H9 (cell line): ENCODE data around the gene MORN1. TPM values are rescaled to one million over a fixed set of nuclear protein-coding genes. Genes with fewer than 3 reads are reported as not detected.

Source experiments
- DNase-seq: peaks from one replicate; pipeline ENCODE4 v3.0.0-alpha.2; 2017
- H2AFZ ChIP-seq: one replicate; pipeline ENCODE4 v1.6.1; 2013; ENCODE audit warnings: mild to moderate bottlenecking, low read length, control low read depth, moderate library complexity
- H2AK5ac ChIP-seq: 2 replicates; pipeline ENCODE4 v1.6.1; 2013; ENCODE audit warnings: low read length, control low read depth, mixed read lengths; ENCODE audit not compliant: insufficient read length
- H2BK120ac ChIP-seq: one replicate; pipeline ENCODE4 v1.6.1; 2013; ENCODE audit warnings: low read depth, mild to moderate bottlenecking, low read length, control low read depth, inconsistent platforms; ENCODE audit not compliant: poor library complexity, severe bottlenecking
- H2BK12ac ChIP-seq: 2 replicates; pipeline ENCODE4 v1.6.1; 2013; ENCODE audit warnings: low read length, control low read depth, mixed read lengths, low read depth; ENCODE audit not compliant: insufficient read length
- H2BK15ac ChIP-seq: 2 replicates; pipeline ENCODE4 v1.6.1; 2013; ENCODE audit warnings: low read depth, low read length, control low read depth
- H2BK20ac ChIP-seq: one replicate; pipeline ENCODE4 v1.6.1; 2013; ENCODE audit warnings: low read depth, mild to moderate bottlenecking, low read length, control low read depth, inconsistent platforms; ENCODE audit not compliant: poor library complexity, severe bottlenecking
- H2BK5ac ChIP-seq: 2 replicates; pipeline ENCODE4 v1.6.1; 2013; ENCODE audit warnings: low read length, control low read depth, mixed read lengths; ENCODE audit not compliant: insufficient read length
- H3K14ac ChIP-seq: 2 replicates; pipeline ENCODE4 v1.6.1; 2013; ENCODE audit warnings: low read length, control low read depth; ENCODE audit not compliant: insufficient read depth
- H3K18ac ChIP-seq: 2 replicates; pipeline ENCODE4 v1.6.1; 2013; ENCODE audit warnings: low read depth, mild to moderate bottlenecking, mixed read lengths, low read length, control low read depth; ENCODE audit not compliant: insufficient read length
- H3K23ac ChIP-seq: 2 replicates; pipeline ENCODE4 v1.6.1; 2013; ENCODE audit warnings: low read length, control low read depth, mixed read lengths, low read depth; ENCODE audit not compliant: insufficient read length
- H3K23me2 ChIP-seq: 2 replicates; pipeline ENCODE4 v1.6.1; 2013; ENCODE audit warnings: low read depth, mild to moderate bottlenecking, mixed read lengths, low read length, control low read depth; ENCODE audit not compliant: insufficient read length, poor library complexity, severe bottlenecking
- H3K27ac ChIP-seq: 2 replicates; pipeline ENCODE4 v1.5.1; 2013; ENCODE audit warnings: low read length, control low read depth, mixed read lengths, low read depth; ENCODE audit not compliant: insufficient read length
- H3K27me3 ChIP-seq: 2 replicates; pipeline ENCODE4 v1.6.1; 2013; ENCODE audit warnings: low read length, control low read depth, inconsistent platforms; ENCODE audit not compliant: insufficient read depth
- H3K4ac ChIP-seq: 2 replicates; pipeline ENCODE4 v1.6.1; 2013; ENCODE audit warnings: low read depth, mild to moderate bottlenecking, control low read depth, inconsistent platforms, low read length, moderate library complexity
- H3K4me1 ChIP-seq: 2 replicates; pipeline ENCODE4 v1.6.1; 2013; ENCODE audit warnings: low read length, control low read depth, inconsistent platforms; ENCODE audit not compliant: insufficient read depth
- H3K4me2 ChIP-seq: 2 replicates; pipeline ENCODE4 v1.6.1; 2013; ENCODE audit warnings: low read length, control low read depth, mixed read lengths; ENCODE audit not compliant: insufficient read length, insufficient read depth
- H3K56ac ChIP-seq: 2 replicates; pipeline ENCODE4 v1.6.1; 2013; ENCODE audit warnings: low read depth, mild to moderate bottlenecking, mixed read lengths, low read length, control low read depth; ENCODE audit not compliant: insufficient read length
- H3K79me1 ChIP-seq: 2 replicates; pipeline ENCODE4 v1.6.1; 2013; ENCODE audit warnings: low read depth, mild to moderate bottlenecking, moderate library complexity, low read length, control low read depth, inconsistent platforms; ENCODE audit not compliant: insufficient read depth, poor library complexity, severe bottlenecking
- H3K79me2 ChIP-seq: 2 replicates; pipeline ENCODE4 v1.6.1; 2013; ENCODE audit warnings: low read length, control low read depth, inconsistent platforms; ENCODE audit not compliant: insufficient read depth
- H3K9ac ChIP-seq: 2 replicates; pipeline ENCODE4 v1.6.1; 2013; ENCODE audit warnings: low read length, control low read depth, mixed read lengths; ENCODE audit not compliant: insufficient read length; ENCODE audit errors: extremely low read depth
- H3K9me3 ChIP-seq: one replicate; pipeline ENCODE4 v1.6.1; 2013; ENCODE audit warnings: low read depth, low read length, inconsistent platforms; ENCODE audit not compliant: control insufficient read depth
- H3T11ph ChIP-seq: one replicate; pipeline ENCODE4 v1.6.1; 2013; ENCODE audit warnings: mild to moderate bottlenecking, low read length, control low read depth, inconsistent platforms
- H4K20me1 ChIP-seq: one replicate; pipeline ENCODE4 v1.6.1; 2013; ENCODE audit not compliant: control insufficient read depth, insufficient read length, insufficient read depth
- H4K5ac ChIP-seq: 2 replicates; pipeline ENCODE4 v1.6.1; 2013; ENCODE audit warnings: low read depth, mild to moderate bottlenecking, mixed read lengths, low read length, control low read depth; ENCODE audit not compliant: insufficient read length
- H4K8ac ChIP-seq: replicated peaks from 2 replicates; pipeline ENCODE4 v1.6.1; 2013; ENCODE audit warnings: low read length, control low read depth, mixed read lengths, low read depth; ENCODE audit not compliant: insufficient read length
- H4K91ac ChIP-seq: 2 replicates; pipeline ENCODE4 v1.6.1; 2013; ENCODE audit warnings: low read depth, mild to moderate bottlenecking, moderate library complexity, mixed read lengths, low read length, control low read depth; ENCODE audit not compliant: insufficient read length
- H3K27ac Mint-ChIP-seq, 3 experiments: 2 replicates in 2 of 3; 3 replicates in 1 of 3; pipeline ENCODE4 v1.8.0; 2020 to 2021; ENCODE audit warnings: mixed read lengths in 3 of 3, mild to moderate bottlenecking in 1 of 3, moderate library complexity in 1 of 3
- H3K27me3 Mint-ChIP-seq: 2 replicates; pipeline ENCODE4 v1.8.0; 2021; ENCODE audit warnings: low read depth, mild to moderate bottlenecking, moderate library complexity, mixed read lengths
- H3K36me3 Mint-ChIP-seq, 3 experiments: 2 replicates in 2 of 3; 3 replicates in 1 of 3; pipeline ENCODE4 v1.8.0; 2020 to 2021; ENCODE audit warnings: low read depth in 3 of 3, mixed read lengths in 3 of 3; ENCODE audit not compliant: insufficient read depth in 1 of 3
- H3K4me1 Mint-ChIP-seq, 2 experiments: 2 replicates each; pipeline ENCODE4 v1.8.0; 2020; ENCODE audit warnings: mixed read lengths in 2 of 2
- H3K4me3 Mint-ChIP-seq, 2 experiments: 2 replicates in 1 of 2; 3 replicates in 1 of 2; pipeline ENCODE4 v1.8.0; 2020 to 2021; ENCODE audit warnings: mild to moderate bottlenecking in 2 of 2, mixed read lengths in 2 of 2, moderate library complexity in 1 of 2
- H3K9me3 Mint-ChIP-seq, 2 experiments: 2 replicates in 1 of 2; 3 replicates in 1 of 2; pipeline ENCODE4 v1.8.0; 2020; ENCODE audit warnings: mild to moderate bottlenecking in 2 of 2, mixed read lengths in 2 of 2, moderate library complexity in 1 of 2
- CTCF ChIP-seq: fragments of 200-600 bp; sonication (generic); conservative IDR thresholded peaks from 3 replicates; pipeline ENCODE4 v1.8.0; 2021; ENCODE audit warnings: antibody characterized with exemption, mild to moderate bottlenecking
- WGBS: extraction: QIAGEN DNeasy Blood & Tissue Kit; methylation state at CpG from one replicate; pipeline ENCODE4 v1.1.7; 2013; ENCODE audit warnings: missing lambda C conversion rate, low lambda C conversion rate, mixed read lengths; ENCODE audit not compliant: insufficient read length; ENCODE audit errors: extremely low coverage; 5-methylcytosine and 5-hydroxymethylcytosine counted together
- total RNA-seq: library from RNA; stranded (reverse); gene quantifications from 2 replicates; pipeline ENCODE4 v1.2.1, GENCODE V29; 2021

Gene MORN1
- total RNA-seq, 1 experiment from 2014 or later: 12.7 TPM

- DNase-seq: no peak
- Mint-ChIP-seq H3K4me3 (no peak overlapping the region; a peak in 1 of 5 replicates), H3K27ac (peak overlapping the region in 1 of 3 experiments; percentile 9; a peak in 1 of 7 replicates), H3K9me3 (peaks cover 7 to 12% of the 10 kb centered on the region in 2 experiments), H3K4me1 (peaks cover 0 to 2% of the 10 kb centered on the region in 2 experiments; a peak in 1 of 4 replicates), H3K36me3 (peaks cover 5 to 19% (median 7%) of the 10 kb centered on the region in 3 experiments), H3K27me3 (peaks cover 3% of the 10 kb centered on the region; the same call in 1 of the 2 replicates)
- Histone ChIP-seq H3K27ac (no peak overlapping the region), H4K5ac (no peak overlapping the region), H2BK5ac (no peak overlapping the region), H4K91ac (no peak overlapping the region), H3K4me2 (no peak overlapping the region), H4K20me1 (no peaks in the 10 kb centered on the region), H2AFZ (no peak overlapping the region), H2BK120ac (no peak overlapping the region), H3K9me3 (no peaks in the 10 kb centered on the region), H2AK5ac (no peak overlapping the region), H2BK15ac (no peak overlapping the region), H3K23ac (no peak overlapping the region), H3K79me1 (no peaks in the 10 kb centered on the region), H3K56ac (no peak overlapping the region), H3K9ac (no peak overlapping the region), H2BK20ac (no peak overlapping the region), H4K8ac (no peak overlapping the region), H3K27me3 (no peaks in the 10 kb centered on the region), H2BK12ac (no peak overlapping the region), H3T11ph (no peak overlapping the region), H3K4ac (no peak overlapping the region), H3K4me1 (no peaks in the 10 kb centered on the region), H3K14ac (no peak overlapping the region), H3K18ac (no peak overlapping the region), H3K79me2 (no peaks in the 10 kb centered on the region), H3K23me2 (no peaks in the 10 kb centered on the region)
- no peak for TF ChIP-seq CTCF
- no CpG with 5 or more reads among the region's 8 CpGs for WGBS
Observed at GRCh38 chr1:2368053-2368744, 23.2 kb downstream of the MORN1 start.
